GM23248 (cell line): ENCODE data around the gene DNAJC7. TPM values are rescaled to one million over a fixed set of nuclear protein-coding genes. Genes with fewer than 3 reads are reported as not detected.

Source experiments
- DNase-seq: peaks from one replicate; pipeline ENCODE4 v3.0.0-alpha.2; 2015
- H2AFZ ChIP-seq: fragments of 200-600 bp; sonication (generic); 2 replicates; pipeline ENCODE4 v1.6.1; 2016; ENCODE audit warnings: antibody characterized with exemption
- H3F3A ChIP-seq: fragments of 200-600 bp; sonication (generic); 2 replicates; pipeline ENCODE4 v1.6.1; 2016; ENCODE audit warnings: mild to moderate bottlenecking, antibody characterized with exemption, mixed run types; ENCODE audit not compliant: insufficient read depth
- H3K27ac ChIP-seq: fragments of 200-600 bp; sonication (generic); 2 replicates; pipeline ENCODE4 v1.5.1; 2016; ENCODE audit warnings: mild to moderate bottlenecking
- H3K27me3 ChIP-seq: fragments of 200-600 bp; sonication (generic); replicated peaks from 2 replicates; pipeline ENCODE4 v1.6.1; 2016; ENCODE audit warnings: mild to moderate bottlenecking; ENCODE audit not compliant: insufficient read depth
- H3K36me3 ChIP-seq: fragments of 200-600 bp; sonication (generic); 2 replicates; pipeline ENCODE4 v1.6.1; 2016; ENCODE audit warnings: low read depth, mild to moderate bottlenecking
- H3K4me1 ChIP-seq: fragments of 200-600 bp; sonication (generic); 2 replicates; pipeline ENCODE4 v1.6.1; 2016; ENCODE audit warnings: mild to moderate bottlenecking; ENCODE audit not compliant: insufficient read depth
- H3K4me2 ChIP-seq: fragments of 200-600 bp; sonication (generic); one replicate; pipeline ENCODE4 v1.6.1; 2016; ENCODE audit warnings: mild to moderate bottlenecking; ENCODE audit not compliant: unreplicated experiment
- H3K4me3 ChIP-seq: fragments of 200-600 bp; sonication (generic); 2 replicates; pipeline ENCODE4 v1.5.1; 2016; ENCODE audit warnings: mild to moderate bottlenecking
- H3K79me2 ChIP-seq: fragments of 200-600 bp; sonication (generic); 2 replicates; pipeline ENCODE4 v1.6.1; 2016; ENCODE audit warnings: mild to moderate bottlenecking; ENCODE audit not compliant: insufficient read depth
- H3K9ac ChIP-seq: fragments of 200-600 bp; sonication (generic); 2 replicates; pipeline ENCODE4 v1.6.1; 2016; ENCODE audit warnings: mild to moderate bottlenecking
- H3K9me2 ChIP-seq: fragments of 200-600 bp; sonication (generic); 2 replicates; pipeline ENCODE4 v1.6.1; 2016; ENCODE audit warnings: mixed run types, mild to moderate bottlenecking, moderate library complexity; ENCODE audit not compliant: insufficient read depth
- H3K9me3 ChIP-seq: fragments of 200-600 bp; sonication (generic); one replicate; pipeline ENCODE4 v1.6.1; 2017; ENCODE audit warnings: low read depth
- H4K20me1 ChIP-seq: fragments of 200-600 bp; sonication (generic); 2 replicates; pipeline ENCODE4 v1.6.0; 2016; ENCODE audit not compliant: insufficient read depth
- EZH2 ChIP-seq: fragments of 200-600 bp; sonication (generic); IDR thresholded peaks from 2 replicates; pipeline ENCODE4 v1.6.1; 2018; ENCODE audit warnings: antibody characterized with exemption, mild to moderate bottlenecking; ENCODE audit not compliant: insufficient read depth, poor library complexity, severe bottlenecking
- EZH2phosphoT487 ChIP-seq: fragments of 200-600 bp; sonication (generic); IDR thresholded peaks from 2 replicates; pipeline ENCODE4 v1.6.1; 2018; ENCODE audit warnings: antibody characterized with exemption, moderate library complexity, mild to moderate bottlenecking, low read depth; ENCODE audit not compliant: insufficient read depth
- WGBS, 2 experiments: methylation state at CpG; one replicate each; pipeline ENCODE4 v1.1.6; 2015 to 2017; ENCODE audit warnings: low lambda C conversion rate in 2 of 2, low coverage in 1 of 2; ENCODE audit errors: missing lambda C conversion rate in 2 of 2; 5-methylcytosine and 5-hydroxymethylcytosine counted together
- in situ Hi-C: fragments of 300-500 bp; cut with MboI; formaldehyde crosslinking; loops from 2 replicates; pipeline ENCODE4 v1.15.0; 2020
- polyA plus RNA-seq: library from polyadenylated mRNA; unstranded; fragments of >200 nt; fragmentation: Nextera tagmentation; extraction: Ambion mirVana; gene quantifications from 2 replicates; pipeline ENCODE4 v1.2.1, GENCODE V29; 2016
- total RNA-seq: library from RNA; depleted of rRNA; stranded (reverse); fragments of >200 nt; shearing (Covaris generic); gene quantifications from 2 replicates; pipeline ENCODE4 v1.2.3, GENCODE V29; 2014

Gene DNAJC7
- total and polyA plus RNA-seq, 2 experiments from 2014 or later, result 61.6 to 73.5 TPM

GRCh38 chr17:42039794-42040763 is 22.8 kb upstream of the DNAJC7 start:
- Histone ChIP-seq H3K79me2 (no peaks in the 10 kb centered on the region), H3K36me3 (no peaks in the 10 kb centered on the region), H3K4me3 (no peak overlapping the region), H3K9me2 (no peaks in the 10 kb centered on the region), H3K4me1 (no peaks in the 10 kb centered on the region), H3K27me3 (no peaks in the 10 kb centered on the region), H3K9me3 (no peaks in the 10 kb centered on the region), H2AFZ (no peak overlapping the region), H3F3A (no peaks in the 10 kb centered on the region), H3K4me2 (no peak overlapping the region), H3K27ac (no peak overlapping the region), H4K20me1 (no peaks in the 10 kb centered on the region), H3K9ac (no peak overlapping the region)
- 59 to 64% methylated on average over 63 of the region's 77 CpGs for WGBS, 2 experiments
- in situ Hi-C loops, result no loop called here
- no peak for TF ChIP-seq EZH2
- no peak for TF ChIP-seq EZH2phosphoT487
- DNase-seq, result no peak

DNA sequence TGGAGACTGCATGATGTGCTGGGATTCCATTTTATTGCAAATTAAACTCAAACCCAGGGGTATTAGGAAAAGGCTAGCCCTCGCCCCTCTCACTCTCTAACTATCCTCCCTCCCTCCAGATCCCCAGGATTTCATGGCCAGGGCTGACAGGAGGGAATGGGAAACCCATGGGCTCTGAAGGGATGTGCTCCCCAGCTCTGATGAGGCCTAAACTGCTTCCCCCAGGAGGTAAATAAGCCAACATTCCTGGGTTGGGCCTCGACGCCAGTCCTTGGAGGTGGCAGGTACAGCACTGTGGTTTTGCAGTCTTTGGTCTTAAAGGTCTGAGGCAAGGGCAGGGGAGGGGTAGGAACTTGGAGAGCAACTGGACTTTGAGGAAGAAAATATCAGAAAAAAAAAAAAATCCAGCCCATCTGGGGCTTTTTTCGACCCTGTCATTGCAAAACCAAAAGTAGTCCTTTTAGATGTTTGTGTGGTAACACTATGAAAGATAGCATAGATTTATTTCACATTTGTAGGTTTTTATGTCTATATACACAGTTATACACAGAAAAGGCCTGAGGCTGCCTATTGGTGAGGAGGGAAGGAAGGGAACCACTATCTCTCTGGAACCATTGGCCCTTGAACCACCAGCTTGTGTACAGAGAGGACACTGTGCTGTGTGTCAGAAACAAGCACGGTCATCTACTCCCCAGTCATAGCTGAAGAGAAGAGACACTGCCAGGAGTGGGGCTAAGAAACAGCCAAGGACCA is 21.2 kb upstream of the DNAJC7 start:
- in situ Hi-C loops, result no loop called here

DNA sequence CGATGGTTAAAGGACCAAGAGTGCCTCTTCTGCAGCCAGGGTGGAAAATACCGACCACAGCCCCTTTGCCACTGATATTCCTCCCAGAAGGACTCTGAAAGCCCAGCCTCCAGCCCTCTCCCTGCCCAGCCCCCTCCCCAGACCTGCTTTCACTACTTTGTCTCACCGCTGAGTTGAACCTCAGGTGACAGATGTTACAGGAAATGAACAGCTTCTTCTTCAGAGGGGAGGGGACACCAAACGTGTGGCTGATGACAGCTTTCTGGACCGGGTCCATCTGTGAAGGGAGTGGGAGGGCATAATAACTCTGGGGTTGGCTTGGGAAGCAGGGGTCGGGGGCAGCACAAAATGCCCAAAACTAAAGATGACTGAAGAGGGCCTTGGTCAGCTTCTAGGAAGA is 16.8 kb upstream of the DNAJC7 start:
- Histone ChIP-seq H3K4me2 (no peak overlapping the region), H3K9me3 (no peaks in the 10 kb centered on the region), H3K79me2 (no peaks in the 10 kb centered on the region), H3K9ac (no peak overlapping the region), H3K36me3 (no peaks in the 10 kb centered on the region), H3K4me3 (no peak overlapping the region), H3F3A (no peaks in the 10 kb centered on the region), H3K27me3 (no peaks in the 10 kb centered on the region), H2AFZ (no peak overlapping the region), H3K9me2 (no peaks in the 10 kb centered on the region), H3K27ac (no peak overlapping the region), H3K4me1 (no peaks in the 10 kb centered on the region), H4K20me1 (no peaks in the 10 kb centered on the region)
- TF ChIP-seq EZH2phosphoT487 (no peak), EZH2 (no peak)
- no peak for DNase-seq
- WGBS, 2 experiments, result 34 to 37% methylated on average over 6 of the region's 6 CpGs
- in situ Hi-C loops, result no loop called here

More for the DNA sequence above, 21.2 kb upstream of the DNAJC7 start:
- 72 to 73% methylated on average over 5 of the region's 5 CpGs for WGBS, 2 experiments
- Histone ChIP-seq H3K27ac (no peak overlapping the region), H3K36me3 (no peaks in the 10 kb centered on the region), H4K20me1 (no peaks in the 10 kb centered on the region), H3K4me1 (no peaks in the 10 kb centered on the region), H2AFZ (no peak overlapping the region), H3K27me3 (no peaks in the 10 kb centered on the region), H3K4me3 (no peak overlapping the region), H3K9me3 (no peaks in the 10 kb centered on the region), H3K79me2 (no peaks in the 10 kb centered on the region), H3F3A (no peaks in the 10 kb centered on the region), H3K9me2 (no peaks in the 10 kb centered on the region), H3K4me2 (no peak overlapping the region), H3K9ac (no peak overlapping the region)
- TF ChIP-seq EZH2phosphoT487 (no peak), EZH2 (no peak)
- DNase-seq, result no peak

- TF ChIP-seq EZH2, result no peak
- TF ChIP-seq EZH2phosphoT487, result no peak
- H3K79me2 ChIP-seq, result no peaks in the 10 kb centered on the region
- 41 to 43% methylated on average over 5 to 6 of the region's 6 CpGs for WGBS, 2 experiments
These were observed 14.3 kb upstream of the DNAJC7 start for GRCh38 chr17:42031584-42031983.

More at GRCh38 chr17:42031584-42031983, 14.3 kb upstream of the DNAJC7 start:
- no peak overlapping the region for H3K27ac ChIP-seq
- no peaks in the 10 kb centered on the region for H4K20me1 ChIP-seq
- in situ Hi-C loops, result no loop called here
- no peak for DNase-seq
- no peaks in the 10 kb centered on the region for H3K4me1 ChIP-seq
- no peaks in the 10 kb centered on the region for H3K9me2 ChIP-seq
- no peaks in the 10 kb centered on the region for H3K9me3 ChIP-seq
- H3K36me3 ChIP-seq, result no peaks in the 10 kb centered on the region
- H3F3A ChIP-seq, result no peaks in the 10 kb centered on the region
- H3K27me3 ChIP-seq, result no peaks in the 10 kb centered on the region
- H3K9ac ChIP-seq, result no peak overlapping the region
- no peak overlapping the region for H3K4me2 ChIP-seq
- H3K4me3 ChIP-seq, result no peak overlapping the region
- no peak overlapping the region for H2AFZ ChIP-seq
